ENCODE data around the gene SLC34A1.

SLC34A1 gene

GRCh38 chr5:177378884-177379883 lies 5.0 kb upstream of the SLC34A1 start:
- no peak overlapping the region for H3K27ac Mint-ChIP-seq
- H3K27me3 Mint-ChIP-seq = peaks cover 11 to 21% of the 10 kb centered on the region in 2 donors

GRCh38 chr5:177380805-177381126 lies 3.5 kb upstream of the SLC34A1 start:
- no peak overlapping the region for H3K4me3 Mint-ChIP-seq
- H3K4me1 Mint-ChIP-seq = peaks cover 6 to 15% of the 10 kb centered on the region in 2 donors
- H3K27ac Mint-ChIP-seq = no peak overlapping the region
- no peaks in the 10 kb centered on the region for H3K36me3 Mint-ChIP-seq
- peaks cover 20 to 31% of the 10 kb centered on the region in 2 donors for H3K27me3 Mint-ChIP-seq
- ATAC-seq (replicated peaks) (no peak), DNase-seq (no peak)
- H3K9me3 Mint-ChIP-seq = no peaks in the 10 kb centered on the region

More at GRCh38 chr5:177378884-177379883, 5.0 kb upstream of the SLC34A1 start:
- Mint-ChIP-seq H3K36me3 (no peaks in the 10 kb centered on the region), H3K4me1 (peaks cover 6 to 19% of the 10 kb centered on the region in 2 donors), H3K4me3 (no peak overlapping the region), H3K9me3 (no peaks in the 10 kb centered on the region)
- ATAC-seq (replicated peaks) (peak; percentile 55 to 74), DNase-seq (no peak)

- no peak for DNase-seq
- no peak overlapping the region for H3K4me3 Mint-ChIP-seq
- H3K4me1 Mint-ChIP-seq = peaks cover 6 to 15% of the 10 kb centered on the region in 2 donors
- ATAC-seq (replicated peaks) = peak in 1 of 2 donors; percentile 12
- no peak overlapping the region for H3K27ac Mint-ChIP-seq
- H3K9me3 Mint-ChIP-seq = no peaks in the 10 kb centered on the region
- peaks cover 20 to 31% of the 10 kb centered on the region in 2 donors for H3K27me3 Mint-ChIP-seq
- H3K36me3 Mint-ChIP-seq = no peaks in the 10 kb centered on the region
These were observed 1.7 kb upstream of the SLC34A1 start for GRCh38 chr5:177382423-177383029.

GRCh38 chr5:177383181-177383580 lies 1.1 kb upstream of the SLC34A1 start:
- Mint-ChIP-seq H3K27ac (no peak overlapping the region), H3K27me3 (peaks cover 20 to 34% of the 10 kb centered on the region in 2 donors), H3K4me3 (no peak overlapping the region), H3K36me3 (no peaks in the 10 kb centered on the region), H3K4me1 (peaks cover 6 to 15% of the 10 kb centered on the region in 2 donors), H3K9me3 (no peaks in the 10 kb centered on the region)
- no peak for DNase-seq
- no peak for ATAC-seq (replicated peaks)

GRCh38 chr5:177385720-177386119 lies 1.5 kb downstream of the SLC34A1 start:
- DNase-seq (no peak), ATAC-seq (replicated peaks) (no peak)
- Mint-ChIP-seq H3K27me3 (peaks cover 32 to 53% of the 10 kb centered on the region in 2 donors), H3K4me1 (peaks cover 12 to 23% of the 10 kb centered on the region in 2 donors), H3K4me3 (no peak overlapping the region), H3K36me3 (no peaks in the 10 kb centered on the region), H3K9me3 (no peaks in the 10 kb centered on the region), H3K27ac (peak overlapping the region; percentile 37)

- Mint-ChIP-seq H3K27ac (no peak overlapping the region), H3K27me3 (peaks cover 32 to 53% of the 10 kb centered on the region in 2 donors), H3K9me3 (no peaks in the 10 kb centered on the region), H3K4me1 (peaks cover 18 to 30% of the 10 kb centered on the region in 2 donors), H3K36me3 (no peaks in the 10 kb centered on the region), H3K4me3 (no peak overlapping the region)
- DNase-seq (no peak), ATAC-seq (replicated peaks) (no peak)
These were observed 2.3 kb downstream of the SLC34A1 start for GRCh38 chr5:177386542-177386941.

- DNase-seq (no peak), ATAC-seq (replicated peaks) (no peak)
- Mint-ChIP-seq H3K36me3 (no peaks in the 10 kb centered on the region), H3K27ac (no peak overlapping the region), H3K4me1 (peaks cover 18 to 28% of the 10 kb centered on the region in 2 donors), H3K4me3 (no peak overlapping the region), H3K9me3 (no peaks in the 10 kb centered on the region), H3K27me3 (peaks cover 32 to 49% of the 10 kb centered on the region in 2 donors)
These were observed 3.2 kb downstream of the SLC34A1 start for GRCh38 chr5:177387405-177387804.

GRCh38 chr5:177388521-177389052 lies 4.4 kb downstream of the SLC34A1 start:
- ATAC-seq (replicated peaks) (no peak), DNase-seq (no peak)
- H3K36me3 Mint-ChIP-seq = no peaks in the 10 kb centered on the region
- H3K4me3 Mint-ChIP-seq = no peak overlapping the region
- peaks cover 22 to 33% of the 10 kb centered on the region in 2 donors for H3K4me1 Mint-ChIP-seq
- H3K9me3 Mint-ChIP-seq = no peaks in the 10 kb centered on the region
- peaks cover 25 to 38% of the 10 kb centered on the region in 2 donors for H3K27me3 Mint-ChIP-seq
- H3K27ac Mint-ChIP-seq = no peak overlapping the region

GRCh38 chr5:177389241-177390169 lies 5.3 kb downstream of the SLC34A1 start:
- H3K4me3 Mint-ChIP-seq = no peak overlapping the region
- no peaks in the 10 kb centered on the region for H3K9me3 Mint-ChIP-seq
- H3K27ac Mint-ChIP-seq = peak overlapping the region; percentile 49
- H3K27me3 Mint-ChIP-seq = peaks cover 21 to 32% of the 10 kb centered on the region in 2 donors
- peaks cover 22 to 33% of the 10 kb centered on the region in 2 donors for H3K4me1 Mint-ChIP-seq
- no peak for DNase-seq
- H3K36me3 Mint-ChIP-seq = no peaks in the 10 kb centered on the region
- peak in 1 of 2 donors; percentile 16 for ATAC-seq (replicated peaks)

GRCh38 chr5:177390363-177391300 lies 6.4 kb downstream of the SLC34A1 start:
- H3K4me3 Mint-ChIP-seq = no peak overlapping the region
- DNase-seq (peak; percentile 74), ATAC-seq (replicated peaks) (peak; percentile 90 to 95)
- H3K36me3 Mint-ChIP-seq = no peaks in the 10 kb centered on the region
- H3K27ac Mint-ChIP-seq = peak overlapping the region; percentile 75
- H3K9me3 Mint-ChIP-seq = no peaks in the 10 kb centered on the region
- H3K27me3 Mint-ChIP-seq = peaks cover 15 to 23% of the 10 kb centered on the region in 2 donors
- peaks cover 22 to 33% of the 10 kb centered on the region in 2 donors for H3K4me1 Mint-ChIP-seq

- Mint-ChIP-seq H3K36me3 (no peaks in the 10 kb centered on the region), H3K9me3 (no peaks in the 10 kb centered on the region), H3K27me3 (peaks cover 17 to 34% of the 10 kb centered on the region in 2 donors), H3K27ac (peak overlapping the region; percentile 28), H3K4me1 (peaks cover 22 to 33% of the 10 kb centered on the region in 2 donors), H3K4me3 (no peak overlapping the region)
- no peak for DNase-seq
- ATAC-seq (replicated peaks) = no peak
These were observed 8.5 kb downstream of the SLC34A1 start for GRCh38 chr5:177392765-177393164.

- Mint-ChIP-seq H3K27ac (peak overlapping the region; percentile 28), H3K9me3 (no peaks in the 10 kb centered on the region), H3K4me3 (no peak overlapping the region), H3K27me3 (peaks cover 19 to 35% of the 10 kb centered on the region in 2 donors), H3K4me1 (peaks cover 22 to 33% of the 10 kb centered on the region in 2 donors), H3K36me3 (no peaks in the 10 kb centered on the region)
- DNase-seq (no peak), ATAC-seq (replicated peaks) (no peak)
These were observed 9.1 kb downstream of the SLC34A1 start for GRCh38 chr5:177393206-177393765.
